Activated CD4-positive, alpha-beta memory T cell treated with anti-CD3 and anti-CD28 coated beads for 36 hours (primary cell): ENCODE data around the gene WDR48. TPM values are rescaled to one million over a fixed set of nuclear protein-coding genes. Genes with fewer than 3 reads are reported as not detected.
A peak's percentile ranks its signal among the peaks of the same experiment; 100 is the strongest.

Experiments
- CTCF ChIA-PET: fragments of 350-600 bp; sonication (Branson Sonifier 250); formaldehyde crosslinking; loops from one replicate; lab custom pipeline; 2021; ENCODE audit warnings: antibody characterized with exemption, inconsistent platforms; lab: Charles Lee
- POLR2A ChIA-PET: fragments of 350-600 bp; sonication (Branson Sonifier 250); formaldehyde crosslinking; loops from one replicate; lab custom pipeline; 2021; ENCODE audit warnings: antibody characterized with exemption; lab: Charles Lee
- DNase-seq: peaks from one replicate; pipeline ENCODE4 v3.0.0-alpha.2; 2020
- H3K27ac Mint-ChIP-seq: one replicate; pipeline ENCODE4 v1.8.0; 2021; ENCODE audit warnings: mixed read lengths
- H3K27me3 Mint-ChIP-seq: one replicate; pipeline ENCODE4 v1.8.0; 2021; ENCODE audit warnings: mixed read lengths
- H3K36me3 Mint-ChIP-seq: one replicate; pipeline ENCODE4 v1.8.0; 2021; ENCODE audit warnings: mixed read lengths
- H3K4me1 Mint-ChIP-seq: one replicate; pipeline ENCODE4 v1.8.0; 2021; ENCODE audit warnings: low read depth, mixed read lengths
- H3K4me3 Mint-ChIP-seq: one replicate; pipeline ENCODE4 v1.8.0; 2021; ENCODE audit warnings: mild to moderate bottlenecking, mixed read lengths
- H3K9me3 Mint-ChIP-seq: one replicate; pipeline ENCODE4 v1.8.0; 2021; ENCODE audit warnings: mixed read lengths
- intact Hi-C: fragments of 100-400 bp; cut with micrococcal nuclease; formaldehyde crosslinking; loops from one replicate; pipeline ENCODE4 v1.15.1; 2023
- total RNA-seq, 2 experiments: library from RNA; stranded (reverse); gene quantifications; one replicate each; pipeline ENCODE4 v1.2.3, GENCODE V29; 2021

WDR48 gene
- total RNA-seq: 10 to 100 TPM; 38.5 to 43.8 TPM

DNA sequence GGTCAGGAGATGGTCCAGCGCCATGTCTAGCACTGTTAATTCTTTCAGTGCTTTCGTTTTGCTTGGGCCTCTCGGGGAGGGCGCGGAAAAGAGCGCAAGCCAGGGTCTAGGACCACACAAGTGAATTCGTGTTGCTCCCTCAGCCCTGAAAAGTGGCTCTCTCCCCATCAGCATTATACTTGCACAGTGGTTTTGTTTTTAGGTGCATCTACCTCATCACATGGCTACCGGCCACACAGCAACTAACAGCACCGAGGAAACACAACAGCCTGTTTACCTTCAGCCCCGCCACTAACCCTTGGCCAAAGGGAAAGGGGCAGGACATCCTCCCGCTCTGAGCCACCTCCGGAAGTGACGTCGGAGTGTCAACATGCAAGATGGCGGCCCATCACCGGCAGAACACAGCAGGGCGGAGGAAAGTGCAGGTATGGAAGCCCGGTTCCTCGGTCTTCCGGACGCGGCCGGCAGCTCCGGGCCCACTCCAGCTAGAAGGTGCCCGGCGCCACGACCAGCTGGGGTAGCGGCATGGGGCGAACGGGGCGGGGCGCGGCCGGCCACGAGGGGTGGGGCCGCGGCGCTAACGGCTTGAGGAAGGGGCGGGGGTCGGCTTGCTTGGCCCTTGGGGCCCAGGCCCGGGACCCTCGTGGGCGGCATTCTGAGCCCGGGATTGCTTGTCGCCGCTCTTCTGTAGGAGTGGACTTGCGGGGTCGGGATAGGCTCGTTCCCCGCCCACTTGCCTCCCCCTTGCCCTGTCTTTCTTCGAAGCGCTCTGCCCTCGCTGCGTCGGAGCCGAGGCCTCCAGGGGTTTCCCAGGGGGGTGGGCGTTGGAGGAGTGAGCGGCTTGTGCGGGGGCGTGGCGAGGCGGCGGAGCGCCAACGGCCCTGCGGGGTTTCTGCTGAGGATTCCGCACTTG lies at the start of gene WDR48, which contains the start of gene SCN11A:
Gene WDR48 (plus strand): TSS at position 368 of the 913 bp plus-strand sequence. CDS start 10 bp downstream, at position 378.
Gene SCN11A (minus strand): TSS at position 296 of the 913 bp plus-strand sequence. CDS start 101,582 bp downstream, outside the sequence.
- H3K4me1 Mint-ChIP-seq: peaks cover 64% of the 10 kb centered on the region
- CTCF ChIA-PET: interaction anchor here (1.4 kb wide), 3 partner anchors 15 to 21 kb away, joined by 3 to 5 read pairs (median 3); no protein-coding TSS in a partner anchor
- DNase-seq: peak; percentile 96
- no peaks in the 10 kb centered on the region for H3K36me3 Mint-ChIP-seq
- H3K9me3 Mint-ChIP-seq: no peaks in the 10 kb centered on the region
- peak within 1 kb of the TSS; percentile 96 for H3K27ac Mint-ChIP-seq
- peak within 1 kb of the TSS; percentile 92 for H3K4me3 Mint-ChIP-seq
- POLR2A ChIA-PET: no interaction called here
- H3K27me3 Mint-ChIP-seq: no peaks in the 10 kb centered on the region
- intact Hi-C loops: loop anchor here (1.0 to 5.0 kb wide), 6 partner anchors 14 to 1255 kb away; partner anchors contain the start of genes EIF1B, GORASP1, RPSA and TTC21A

DNA sequence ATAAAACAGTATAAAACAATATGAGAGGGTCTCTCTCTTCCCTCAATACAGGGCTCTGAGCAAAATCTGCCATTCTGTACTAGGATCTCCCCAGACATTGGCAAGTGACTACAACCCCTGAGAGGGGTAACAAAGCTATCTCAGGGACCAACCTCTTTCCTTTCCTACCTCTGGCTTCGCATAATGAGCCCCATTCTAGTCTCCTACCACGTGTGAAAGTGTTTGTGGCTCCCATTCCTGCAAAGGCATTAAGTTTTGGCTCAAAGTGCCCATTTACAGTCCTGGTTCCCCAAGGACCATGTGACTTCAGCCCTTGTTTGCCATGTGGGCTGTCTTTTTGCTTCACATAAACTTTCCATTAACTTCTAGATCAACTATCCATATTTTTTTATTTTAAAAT lies 46.5 kb upstream of the WDR48 start:
- Mint-ChIP-seq H3K27ac (no peak overlapping the region), H3K36me3 (no peaks in the 10 kb centered on the region), H3K4me1 (no peaks in the 10 kb centered on the region), H3K4me3 (no peak overlapping the region), H3K9me3 (peaks cover 2% of the 10 kb centered on the region), H3K27me3 (peaks cover 7% of the 10 kb centered on the region)
- DNase-seq: no peak
- POLR2A ChIA-PET: no interaction called here
- CTCF ChIA-PET: no interaction called here
- intact Hi-C loops: no loop called here

DNA sequence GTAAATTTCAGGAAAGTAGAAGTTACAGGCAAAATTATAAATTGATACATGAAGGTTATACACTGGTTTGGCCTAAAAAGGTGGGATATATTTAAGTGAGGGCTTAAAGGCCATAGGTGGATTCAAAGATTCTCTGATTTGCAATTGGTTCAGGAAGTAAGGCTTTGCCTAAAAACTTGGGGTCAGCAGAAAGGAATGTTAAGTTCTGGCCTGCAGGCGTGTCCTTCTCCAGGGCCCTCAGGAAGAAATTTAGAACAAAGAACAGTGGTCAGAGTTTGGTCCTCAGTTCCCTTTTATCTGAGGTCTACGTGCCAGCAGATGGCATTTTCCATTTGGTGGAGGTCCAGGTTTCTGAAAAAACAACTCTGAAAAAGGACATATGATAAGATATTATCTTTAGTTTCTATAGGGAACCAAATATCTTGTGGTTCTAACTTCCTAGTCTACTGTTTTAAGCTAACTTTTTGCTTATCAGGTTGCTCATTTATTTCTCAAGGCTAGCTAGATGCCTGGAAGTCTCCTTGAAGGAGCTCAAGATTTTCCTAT lies 40.6 kb upstream of the WDR48 start:
- POLR2A ChIA-PET: no interaction called here
- Mint-ChIP-seq H3K27ac (no peak overlapping the region), H3K36me3 (no peaks in the 10 kb centered on the region), H3K9me3 (peaks cover 2% of the 10 kb centered on the region), H3K4me1 (no peaks in the 10 kb centered on the region), H3K4me3 (no peak overlapping the region), H3K27me3 (peaks cover 7% of the 10 kb centered on the region)
- intact Hi-C loops: no loop called here
- DNase-seq: no peak
- CTCF ChIA-PET: no interaction called here

DNA sequence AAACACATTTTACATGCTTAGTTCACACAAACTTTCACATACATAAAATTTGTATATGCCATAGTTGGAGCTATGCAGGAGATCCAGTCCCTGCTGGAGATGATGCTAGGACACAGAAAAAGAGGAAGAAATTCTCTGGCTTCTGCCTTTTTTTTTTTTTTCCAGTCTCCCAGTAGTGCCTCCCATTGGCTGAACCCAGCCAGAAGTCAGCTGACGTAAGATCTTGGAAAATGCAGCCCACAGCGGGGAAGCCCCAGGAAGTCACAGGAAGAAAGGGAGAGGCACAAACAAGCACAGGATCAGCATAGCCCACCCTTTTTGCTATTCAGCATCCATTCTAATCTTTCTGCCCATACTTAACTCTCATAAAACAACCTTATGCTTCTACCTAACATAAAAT lies 38.5 kb upstream of the WDR48 start:
- Mint-ChIP-seq H3K36me3 (no peaks in the 10 kb centered on the region), H3K27ac (no peak overlapping the region), H3K4me3 (no peak overlapping the region), H3K27me3 (peaks cover 12% of the 10 kb centered on the region), H3K4me1 (no peaks in the 10 kb centered on the region), H3K9me3 (peaks cover 2% of the 10 kb centered on the region)
- ChIA-PET CTCF (interaction anchor here (1.5 kb wide), 1 partner anchor 13 kb away, joined by 4 read pairs; no protein-coding TSS in a partner anchor), POLR2A (interaction anchor here (0.6 kb wide), 1 partner anchor 13 kb away, joined by 3 read pairs; no protein-coding TSS in a partner anchor)
- no peak for DNase-seq
- intact Hi-C loops: no loop called here

DNA sequence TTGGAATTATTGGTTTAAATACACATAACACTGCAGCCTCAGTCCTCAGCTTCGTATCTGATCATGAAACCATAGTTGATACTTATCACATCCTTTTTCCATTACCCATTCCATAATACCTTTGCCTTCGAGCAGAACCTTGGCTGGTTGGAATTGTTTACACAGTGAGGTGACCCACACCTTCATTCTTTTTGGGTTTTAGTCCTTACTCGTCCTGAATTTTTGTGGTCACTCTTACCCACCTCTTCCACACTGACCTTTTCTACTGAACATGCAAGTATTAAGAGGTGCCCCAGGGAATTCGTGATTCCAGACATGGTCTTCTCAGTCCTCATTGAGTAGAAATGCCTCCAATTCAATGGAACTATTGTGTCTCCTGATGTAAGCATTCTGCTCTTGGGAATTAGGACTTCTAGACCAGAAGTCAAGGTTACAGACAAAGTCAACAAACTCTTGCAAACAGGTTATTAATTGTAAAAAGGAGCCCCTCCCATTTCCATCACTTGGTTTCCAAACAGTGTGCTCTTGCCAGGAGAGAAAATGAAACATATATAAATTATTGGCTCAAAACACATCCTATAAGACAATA lies 37.8 kb upstream of the WDR48 start:
- Mint-ChIP-seq H3K4me3 (no peak overlapping the region), H3K36me3 (no peaks in the 10 kb centered on the region), H3K4me1 (no peaks in the 10 kb centered on the region), H3K9me3 (peaks cover 2% of the 10 kb centered on the region), H3K27me3 (peaks cover 12% of the 10 kb centered on the region), H3K27ac (no peak overlapping the region)
- no peak for DNase-seq
- intact Hi-C loops: no loop called here
- ChIA-PET CTCF (interaction anchor here (1.0 kb wide), 1 partner anchor 14 kb away, joined by 3 read pairs; no protein-coding TSS in a partner anchor), POLR2A (no interaction called here)

DNA sequence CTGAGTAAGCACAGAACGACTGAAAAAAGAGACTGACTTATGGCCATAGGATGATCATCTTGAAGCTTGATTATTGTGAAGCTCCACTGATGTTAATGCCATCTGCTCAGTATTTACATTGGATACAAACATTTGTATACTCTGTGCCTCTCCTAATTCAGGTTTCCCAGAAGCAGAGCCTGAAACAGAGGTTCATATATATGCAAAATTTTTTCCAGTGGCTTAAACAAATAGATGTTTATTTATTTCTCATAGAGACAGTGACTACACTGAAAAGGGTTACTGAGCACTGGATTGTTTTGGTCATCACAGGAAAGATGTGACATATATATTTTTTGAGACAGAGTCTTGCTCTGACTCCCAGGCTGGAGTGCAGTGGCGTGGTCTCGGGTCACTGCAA lies 36.4 kb upstream of the WDR48 start:
- ChIA-PET CTCF (interaction anchor here (2.6 kb wide), 1 partner anchor 15 kb away, joined by 6 read pairs; no protein-coding TSS in a partner anchor), POLR2A (no interaction called here)
- no peaks in the 10 kb centered on the region for H3K36me3 Mint-ChIP-seq

DNA sequence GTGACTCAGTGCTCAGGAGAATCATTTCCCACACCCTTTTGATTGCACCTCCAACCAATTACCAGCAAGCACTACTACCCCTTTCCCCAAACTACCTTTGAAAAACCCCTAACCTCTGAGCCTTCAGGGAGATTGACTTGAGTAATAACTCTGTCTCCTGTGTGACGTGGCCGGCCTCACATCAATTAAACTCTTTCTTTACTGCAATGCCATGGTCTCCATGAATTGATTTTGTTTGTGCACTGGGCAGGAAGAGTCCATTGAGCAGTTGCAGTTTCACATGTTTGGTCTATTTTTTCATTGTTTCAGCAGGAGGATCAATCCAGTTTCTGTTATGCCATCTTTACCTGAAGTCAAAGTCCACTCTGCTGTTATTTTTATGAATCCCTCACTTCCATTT lies 32.5 kb upstream of the WDR48 start:
- ChIA-PET POLR2A (no interaction called here), CTCF (interaction anchor here (2.6 kb wide), 1 partner anchor 20 kb away, joined by 9 read pairs; no protein-coding TSS in a partner anchor)
- intact Hi-C loops: no loop called here

More for the DNA sequence above, 36.4 kb upstream of the WDR48 start:
- Mint-ChIP-seq H3K27ac (no peak overlapping the region), H3K4me3 (no peak overlapping the region), H3K27me3 (peaks cover 16% of the 10 kb centered on the region), H3K4me1 (no peaks in the 10 kb centered on the region), H3K9me3 (no peaks in the 10 kb centered on the region)
- DNase-seq: no peak
- intact Hi-C loops: no loop called here

DNA sequence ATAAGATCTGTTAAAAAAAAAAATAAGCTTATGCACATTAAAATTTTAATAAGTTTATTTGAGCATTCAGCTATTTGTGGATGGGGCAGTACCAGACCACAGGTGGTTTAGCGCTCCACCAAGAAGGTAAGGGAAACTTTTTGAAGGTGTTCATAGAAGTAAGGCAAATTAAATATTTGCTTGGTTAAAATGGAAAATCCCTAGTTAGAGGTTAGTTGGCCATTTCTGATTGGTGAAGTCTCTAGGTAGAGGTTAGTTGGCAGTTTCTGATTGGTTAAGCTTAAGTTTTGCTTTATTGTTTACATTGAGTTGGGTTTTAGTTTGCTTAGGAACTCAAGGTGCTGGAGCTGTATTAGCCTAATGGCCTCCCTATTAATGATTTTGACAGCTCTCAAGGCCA lies 30.8 kb upstream of the WDR48 start:
- H3K4me3 Mint-ChIP-seq: no peak overlapping the region
- intact Hi-C loops: no loop called here
- H3K4me1 Mint-ChIP-seq: no peaks in the 10 kb centered on the region
- H3K27ac Mint-ChIP-seq: no peak overlapping the region
- CTCF ChIA-PET: interaction anchor here (1.4 to 2.6 kb wide), 2 partner anchors 9 to 21 kb away, joined by 4 to 9 read pairs; no protein-coding TSS in a partner anchor
- POLR2A ChIA-PET: no interaction called here
- no peaks in the 10 kb centered on the region for H3K36me3 Mint-ChIP-seq
- DNase-seq: no peak
- peaks cover 17% of the 10 kb centered on the region for H3K27me3 Mint-ChIP-seq
- H3K9me3 Mint-ChIP-seq: no peaks in the 10 kb centered on the region

More for the DNA sequence above, 32.5 kb upstream of the WDR48 start:
- Mint-ChIP-seq H3K9me3 (no peaks in the 10 kb centered on the region), H3K27ac (no peak overlapping the region), H3K36me3 (no peaks in the 10 kb centered on the region), H3K4me1 (no peaks in the 10 kb centered on the region), H3K27me3 (peaks cover 17% of the 10 kb centered on the region), H3K4me3 (no peak overlapping the region)
- DNase-seq: no peak

DNA sequence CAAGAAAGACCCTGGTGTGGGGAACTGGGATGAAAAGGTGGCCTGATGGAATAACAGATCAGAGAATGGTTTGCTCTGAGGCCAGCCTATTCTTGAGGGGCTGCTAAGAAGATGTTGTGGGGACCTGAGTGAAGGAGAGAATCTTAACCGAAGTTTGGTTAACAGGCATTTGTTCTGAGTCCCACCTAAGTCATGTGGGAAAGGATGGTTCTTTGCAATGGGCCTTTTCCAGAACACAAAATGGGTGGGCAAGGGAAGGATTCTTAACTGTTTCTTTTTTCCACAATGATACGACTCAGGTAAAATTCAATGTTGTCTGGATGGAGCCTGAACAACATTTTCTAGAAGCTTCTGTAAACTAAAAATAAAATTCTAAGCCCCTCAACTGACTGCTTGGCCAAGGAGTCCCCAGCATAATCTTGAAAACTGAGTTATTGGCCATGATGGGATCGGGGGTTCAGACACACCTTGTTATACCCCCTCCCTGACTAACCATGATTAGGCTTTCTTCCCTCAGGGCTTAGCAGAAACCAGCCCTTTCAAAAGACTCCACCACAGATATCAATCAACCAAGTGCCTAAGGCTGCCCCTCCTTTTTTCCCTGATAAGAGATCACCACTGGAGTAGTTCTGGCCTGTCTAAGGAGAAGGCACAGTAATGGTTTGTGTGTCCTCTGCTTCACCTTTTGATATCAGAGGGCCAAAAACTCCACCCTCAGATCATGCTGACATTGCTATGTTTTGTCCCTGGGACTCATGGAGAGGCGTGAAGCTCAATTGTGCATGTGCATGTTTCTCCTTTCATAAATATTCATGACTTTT lies 30.1 kb upstream of the WDR48 start:
- H3K27ac Mint-ChIP-seq: no peak overlapping the region
- H3K36me3 Mint-ChIP-seq: no peaks in the 10 kb centered on the region
- intact Hi-C loops: no loop called here
- H3K27me3 Mint-ChIP-seq: peaks cover 17% of the 10 kb centered on the region
- ChIA-PET CTCF (interaction anchor here (1.4 to 2.6 kb wide), 3 partner anchors 9 to 22 kb away, joined by 4 to 9 read pairs (median 5); no protein-coding TSS in a partner anchor), POLR2A (no interaction called here)
- H3K4me1 Mint-ChIP-seq: no peaks in the 10 kb centered on the region
- DNase-seq: no peak
- H3K9me3 Mint-ChIP-seq: no peaks in the 10 kb centered on the region
- no peak overlapping the region for H3K4me3 Mint-ChIP-seq

DNA sequence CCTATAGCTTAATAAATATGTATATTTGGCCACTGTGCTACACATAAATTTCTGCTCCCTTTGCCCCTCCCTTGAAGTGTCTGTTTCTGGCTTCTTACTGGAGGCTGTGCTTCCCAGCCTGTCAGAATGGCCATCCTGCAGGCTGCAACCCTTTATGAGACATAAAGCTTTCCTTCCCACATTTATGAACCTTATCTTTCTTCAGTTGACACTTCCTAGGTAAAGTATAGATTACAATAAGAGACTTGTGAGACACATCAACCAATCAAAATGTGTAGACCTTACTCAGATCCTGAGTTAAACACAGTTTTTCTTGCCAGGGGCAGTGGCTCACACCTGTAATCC lies 29.6 kb upstream of the WDR48 start:
- Mint-ChIP-seq H3K4me3 (no peak overlapping the region), H3K4me1 (no peaks in the 10 kb centered on the region), H3K36me3 (no peaks in the 10 kb centered on the region), H3K27ac (no peak overlapping the region), H3K27me3 (peaks cover 13% of the 10 kb centered on the region), H3K9me3 (no peaks in the 10 kb centered on the region)
- intact Hi-C loops: no loop called here
- POLR2A ChIA-PET: no interaction called here
- no peak for DNase-seq
- CTCF ChIA-PET: interaction anchor here (1.4 to 1.7 kb wide), 2 partner anchors 8 to 23 kb away, joined by 4 to 5 read pairs; no protein-coding TSS in a partner anchor

DNA sequence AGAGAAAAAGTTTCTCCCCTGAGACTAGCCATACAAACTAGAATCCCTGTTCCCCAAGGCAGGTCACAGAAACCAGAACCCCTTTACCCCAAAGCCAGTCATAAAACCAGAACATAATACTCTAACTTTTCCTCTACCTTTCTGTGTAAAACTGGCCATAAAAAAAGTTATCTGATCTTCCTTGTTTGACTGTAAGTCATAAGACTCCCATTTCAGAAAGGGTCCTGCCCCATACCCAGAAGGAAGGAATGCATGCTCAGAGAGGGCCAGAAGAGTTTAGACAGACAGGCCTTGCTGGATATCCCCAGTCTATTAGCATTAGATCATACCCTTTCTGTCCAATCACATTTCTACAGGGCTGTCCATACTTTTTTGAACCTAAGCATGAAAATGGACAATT lies 27.3 kb upstream of the WDR48 start:
- POLR2A ChIA-PET: no interaction called here

More for the DNA sequence above, 27.3 kb upstream of the WDR48 start:
- no peaks in the 10 kb centered on the region for H3K36me3 Mint-ChIP-seq
- intact Hi-C loops: no loop called here
- H3K4me3 Mint-ChIP-seq: no peak overlapping the region
- H3K27me3 Mint-ChIP-seq: peaks cover 12% of the 10 kb centered on the region
- DNase-seq: no peak
- no peaks in the 10 kb centered on the region for H3K4me1 Mint-ChIP-seq
- H3K9me3 Mint-ChIP-seq: no peaks in the 10 kb centered on the region
- CTCF ChIA-PET: no interaction called here
- no peak overlapping the region for H3K27ac Mint-ChIP-seq
